Vein endothelial cell (primary cell): ENCODE measurements around the gene ANKRD30B. TPM values are rescaled to one million over a fixed set of nuclear protein-coding genes. Genes with fewer than 3 reads are reported as not detected.

Experiments used
- small RNA-seq: library from RNA; depleted of rRNA; stranded (forward); fragments of <200 nt; gene quantifications from one replicate; pipeline ENCODE3, GENCODE V24; 2012
- total RNA-seq: library from RNA; depleted of rRNA; stranded (reverse); fragments of >200 nt; gene quantifications from 2 replicates; pipeline ENCODE4 v1.2.3, GENCODE V29; 2012

The ANKRD30B gene, protein sequence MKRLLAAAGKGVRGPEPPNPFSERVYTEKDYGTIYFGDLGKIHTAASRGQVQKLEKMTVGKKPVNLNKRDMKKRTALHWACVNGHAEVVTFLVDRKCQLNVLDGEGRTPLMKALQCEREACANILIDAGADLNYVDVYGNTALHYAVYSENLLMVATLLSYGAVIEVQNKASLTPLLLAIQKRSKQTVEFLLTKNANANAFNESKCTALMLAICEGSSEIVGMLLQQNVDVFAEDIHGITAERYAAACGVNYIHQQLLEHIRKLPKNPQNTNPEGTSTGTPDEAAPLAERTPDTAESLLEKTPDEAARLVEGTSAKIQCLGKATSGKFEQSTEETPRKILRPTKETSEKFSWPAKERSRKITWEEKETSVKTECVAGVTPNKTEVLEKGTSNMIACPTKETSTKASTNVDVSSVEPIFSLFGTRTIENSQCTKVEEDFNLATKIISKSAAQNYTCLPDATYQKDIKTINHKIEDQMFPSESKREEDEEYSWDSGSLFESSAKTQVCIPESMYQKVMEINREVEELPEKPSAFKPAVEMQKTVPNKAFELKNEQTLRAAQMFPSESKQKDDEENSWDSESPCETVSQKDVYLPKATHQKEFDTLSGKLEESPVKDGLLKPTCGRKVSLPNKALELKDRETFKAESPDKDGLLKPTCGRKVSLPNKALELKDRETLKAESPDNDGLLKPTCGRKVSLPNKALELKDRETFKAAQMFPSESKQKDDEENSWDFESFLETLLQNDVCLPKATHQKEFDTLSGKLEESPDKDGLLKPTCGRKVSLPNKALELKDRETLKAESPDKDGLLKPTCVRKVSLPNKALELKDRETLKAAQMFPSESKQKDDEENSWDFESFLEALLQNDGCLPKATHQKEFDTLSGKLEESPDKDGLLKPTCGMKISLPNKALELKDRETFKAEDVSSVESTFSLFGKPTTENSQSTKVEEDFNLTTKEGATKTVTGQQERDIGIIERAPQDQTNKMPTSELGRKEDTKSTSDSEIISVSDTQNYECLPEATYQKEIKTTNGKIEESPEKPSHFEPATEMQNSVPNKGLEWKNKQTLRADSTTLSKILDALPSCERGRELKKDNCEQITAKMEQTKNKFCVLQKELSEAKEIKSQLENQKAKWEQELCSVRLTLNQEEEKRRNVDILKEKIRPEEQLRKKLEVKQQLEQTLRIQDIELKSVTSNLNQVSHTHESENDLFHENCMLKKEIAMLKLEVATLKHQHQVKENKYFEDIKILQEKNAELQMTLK (N-terminal part only)
- total RNA-seq, result not detected in 2 replicates

DNA sequence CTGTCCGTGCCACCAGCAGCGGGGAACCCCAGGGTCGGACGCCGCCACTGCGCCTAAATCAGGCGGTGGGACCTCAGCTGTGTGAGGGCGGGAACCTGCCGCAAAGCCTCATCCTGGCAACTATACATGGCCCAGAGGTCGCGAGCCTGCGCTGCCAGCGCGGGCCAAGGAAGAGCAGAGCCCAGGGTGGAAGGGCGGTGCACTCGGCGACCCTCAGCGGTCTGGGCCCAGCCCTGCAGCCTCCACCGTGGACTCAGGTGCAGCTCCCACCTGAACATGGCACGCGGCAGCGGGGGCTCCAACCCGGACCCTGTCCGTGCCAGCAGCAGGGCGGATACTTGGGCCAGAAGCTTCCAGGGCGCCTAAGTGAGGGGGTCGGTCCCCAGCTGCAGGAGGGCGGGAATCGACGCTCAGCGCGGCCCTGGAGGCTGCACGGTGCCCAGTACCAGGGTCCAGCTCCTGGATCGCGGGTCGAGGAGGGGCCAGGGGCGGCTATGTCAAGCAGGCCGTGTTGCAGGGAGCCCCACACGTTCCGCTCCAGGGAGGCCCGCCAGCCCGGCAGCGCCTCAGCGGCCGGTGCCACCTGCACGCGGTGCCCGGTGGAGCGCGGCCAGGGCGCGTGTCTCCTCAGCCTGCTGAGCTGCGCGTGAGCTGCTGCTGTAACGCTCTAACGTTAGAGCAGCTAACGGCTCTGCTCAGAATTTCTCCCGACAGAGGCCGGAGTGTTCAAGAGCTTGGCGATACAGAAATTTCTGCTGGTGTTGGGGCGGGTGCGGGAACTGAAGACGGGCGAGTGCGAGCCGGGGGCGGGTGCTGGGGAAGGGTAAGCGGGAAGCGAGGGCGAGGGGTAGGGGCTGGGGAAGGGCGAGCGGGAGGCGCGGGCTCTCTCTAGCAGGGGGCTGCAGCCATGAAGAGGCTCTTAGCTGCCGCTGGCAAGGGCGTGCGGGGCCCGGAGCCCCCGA, at the start of gene ANKRD30B:
Gene ANKRD30B, plus strand, starts transcription at position 660 of the 962 bp plus-strand sequence. Its CDS starts 248 bp downstream, at position 908.

Small RNA genes lying within 50 kb of the gene (small RNA-seq; reads per million reads assigned to genes)
- gene MIR3156-2 (not detected), gene RNU6-1210P (not detected)

Other genes starting within 250 kb of the ANKRD30B start
- gene POTEC, start 204.6 kb upstream of the ANKRD30B start, total RNA-seq, result not detected in 2 replicates